SK-N-SH treated with all-trans-retinoic acid at 6 μM for 48 hours (cell line): ENCODE measurements around the gene FSIP1.

Experiments used
- ARNTL ChIP-seq: fragments of 450-650 bp; formaldehyde crosslinking; IDR thresholded peaks from 2 replicates; pipeline ENCODE4 v1.5.0; 2020; ENCODE audit warnings: low read depth, mild to moderate bottlenecking, moderate library complexity, borderline replicate concordance
- GLIS3 ChIP-seq: fragments of 250-450 bp; sonication (Bioruptor Pico); IDR thresholded peaks from 2 replicates; pipeline ENCODE4 v1.5.0; 2020; ENCODE audit warnings: mild to moderate bottlenecking, moderate library complexity
- POU6F1 ChIP-seq: fragments of 250-450 bp; sonication (Bioruptor Pico); IDR thresholded peaks from 2 replicates; pipeline ENCODE4 v1.8.0; 2021; ENCODE audit warnings: low read depth, mild to moderate bottlenecking, moderate library complexity, borderline replicate concordance
- RARB ChIP-seq: fragments of 250-450 bp; sonication (Bioruptor Pico); IDR thresholded peaks from 2 replicates; pipeline ENCODE4 v1.8.0; 2021; ENCODE audit warnings: mild to moderate bottlenecking, moderate library complexity
- TCF4 ChIP-seq: fragments of 250-450 bp; sonication (Bioruptor Pico); IDR thresholded peaks from 2 replicates; pipeline ENCODE4 v1.8.0; 2021; ENCODE audit warnings: mild to moderate bottlenecking, moderate library complexity, borderline replicate concordance
- TOX ChIP-seq: fragments of 250-450 bp; sonication (Bioruptor Pico); IDR thresholded peaks from 2 replicates; pipeline ENCODE4 v1.8.0; 2021; ENCODE audit warnings: mild to moderate bottlenecking, moderate library complexity, borderline replicate concordance
- ZC3H10 ChIP-seq: fragments of 250-450 bp; sonication (Bioruptor Pico); IDR thresholded peaks from 2 replicates; pipeline ENCODE4 v1.5.1; 2021; ENCODE audit warnings: mild to moderate bottlenecking, moderate library complexity
- ZFP3 ChIP-seq: fragments of 250-450 bp; sonication (Bioruptor Pico); IDR thresholded peaks from 2 replicates; pipeline ENCODE4 v1.5.0; 2020; ENCODE audit warnings: mild to moderate bottlenecking, moderate library complexity
- ZFP30 ChIP-seq: fragments of 450-650 bp; formaldehyde crosslinking; IDR thresholded peaks from 2 replicates; pipeline ENCODE4 v1.5.0; 2022; ENCODE audit warnings: mild to moderate bottlenecking, moderate library complexity
- ZNF565 ChIP-seq: fragments of 450-650 bp; formaldehyde crosslinking; conservative IDR thresholded peaks from 2 replicates; pipeline ENCODE4 v1.5.0; 2020; ENCODE audit warnings: low read depth, mild to moderate bottlenecking, moderate library complexity
- TF ChIP-seq, protein P1 (sequence below): fragments of 250-450 bp; sonication (Bioruptor Pico); IDR thresholded peaks from 2 replicates; pipeline ENCODE4 v1.5.1; 2021; ENCODE audit warnings: mild to moderate bottlenecking, moderate library complexity
- TF ChIP-seq, protein P2 (sequence below): fragments of 250-450 bp; sonication (Bioruptor Pico); IDR thresholded peaks from 2 replicates; pipeline ENCODE4 v1.8.0; 2020; ENCODE audit warnings: mild to moderate bottlenecking, moderate library complexity, borderline replicate concordance

- TF ChIP-seq TCF4 (CRISPR knock-in tag) (no peak), RARB (no peak), ZFP3 (no peak), ARNTL (CRISPR knock-in tag) (no peak), ZNF565 (CRISPR knock-in tag) (no peak), TOX (CRISPR knock-in tag) (no peak), GLIS3 (CRISPR knock-in tag) (no peak), ZFP30 (no peak), POU6F1 (CRISPR knock-in tag) (no peak), ZC3H10 (CRISPR knock-in tag) (no peak)
- TF ChIP-seq, protein P1, sequence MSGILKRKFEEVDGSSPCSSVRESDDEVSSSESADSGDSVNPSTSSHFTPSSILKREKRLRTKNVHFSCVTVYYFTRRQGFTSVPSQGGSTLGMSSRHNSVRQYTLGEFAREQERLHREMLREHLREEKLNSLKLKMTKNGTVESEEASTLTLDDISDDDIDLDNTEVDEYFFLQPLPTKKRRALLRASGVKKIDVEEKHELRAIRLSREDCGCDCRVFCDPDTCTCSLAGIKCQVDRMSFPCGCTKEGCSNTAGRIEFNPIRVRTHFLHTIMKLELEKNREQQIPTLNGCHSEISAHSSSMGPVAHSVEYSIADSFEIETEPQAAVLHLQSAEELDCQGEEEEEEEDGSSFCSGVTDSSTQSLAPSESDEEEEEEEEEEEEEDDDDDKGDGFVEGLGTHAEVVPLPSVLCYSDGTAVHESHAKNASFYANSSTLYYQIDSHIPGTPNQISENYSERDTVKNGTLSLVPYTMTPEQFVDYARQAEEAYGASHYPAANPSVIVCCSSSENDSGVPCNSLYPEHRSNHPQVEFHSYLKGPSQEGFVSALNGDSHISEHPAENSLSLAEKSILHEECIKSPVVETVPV (CRISPR knock-in tag): no peak
- TF ChIP-seq, protein P2, sequence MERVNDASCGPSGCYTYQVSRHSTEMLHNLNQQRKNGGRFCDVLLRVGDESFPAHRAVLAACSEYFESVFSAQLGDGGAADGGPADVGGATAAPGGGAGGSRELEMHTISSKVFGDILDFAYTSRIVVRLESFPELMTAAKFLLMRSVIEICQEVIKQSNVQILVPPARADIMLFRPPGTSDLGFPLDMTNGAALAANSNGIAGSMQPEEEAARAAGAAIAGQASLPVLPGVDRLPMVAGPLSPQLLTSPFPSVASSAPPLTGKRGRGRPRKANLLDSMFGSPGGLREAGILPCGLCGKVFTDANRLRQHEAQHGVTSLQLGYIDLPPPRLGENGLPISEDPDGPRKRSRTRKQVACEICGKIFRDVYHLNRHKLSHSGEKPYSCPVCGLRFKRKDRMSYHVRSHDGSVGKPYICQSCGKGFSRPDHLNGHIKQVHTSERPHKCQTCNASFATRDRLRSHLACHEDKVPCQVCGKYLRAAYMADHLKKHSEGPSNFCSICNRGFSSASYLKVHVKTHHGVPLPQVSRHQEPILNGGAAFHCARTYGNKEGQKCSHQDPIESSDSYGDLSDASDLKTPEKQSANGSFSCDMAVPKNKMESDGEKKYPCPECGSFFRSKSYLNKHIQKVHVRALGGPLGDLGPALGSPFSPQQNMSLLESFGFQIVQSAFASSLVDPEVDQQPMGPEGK (CRISPR knock-in tag): no peak
Measured at GRCh38 chr15:39649757-39650156, 132.9 kb downstream of the FSIP1 start.
